Measurements from ENCODE around the gene ITGAL. TPM values are rescaled to one million over a fixed set of nuclear protein-coding genes. Genes with fewer than 3 reads are reported as not detected.

The ITGAL gene
- total and polyA plus RNA-seq, 2 donors: 48.6 to 51.3 TPM

GRCh38 chr16:30571445-30572322 is 99.1 kb downstream of the ITGAL start, which contains the start of gene ZNF688:
Gene ZNF688, minus strand, starts transcription at chr16:30571714. Its CDS starts 85 bp downstream, at chr16:30571629.
- Histone ChIP-seq H3K4me1 (ENCODE audit: control insufficient read depth in 2 of 2, insufficient read depth in 2 of 2, low read length in 2 of 2) (peaks cover 30 to 59% of the 10 kb centered on the region in 2 donors), H3K36me3 (ENCODE audit: control insufficient read depth in 2 of 2, insufficient read depth in 2 of 2, low read length in 1 of 2) (peaks cover 3 to 4% of the 10 kb centered on the region in 2 donors), H3K27ac (ENCODE audit: low read depth in 1 of 2, low read length in 1 of 2) (peak within 1 kb of the TSS; percentile 95 to 100), H3K27me3 (ENCODE audit: control insufficient read depth in 2 of 2, insufficient read depth in 1 of 2, low read length in 1 of 2) (no peaks in the 10 kb centered on the region), H3K4me3 (ENCODE audit: low read length in 2 of 2) (peak within 1 kb of the TSS; percentile 84 to 91), H3K9me3 (ENCODE audit: control insufficient read depth in 2 of 2, insufficient read depth in 1 of 2, low read length in 1 of 2) (no peaks in the 10 kb centered on the region)
- DNase-seq (ENCODE audit: low read depth in 6 of 9, low spot score in 9 of 9): peak; percentile 89 to 99 (median 96)
- under 1% methylated on average over 67 of the region's 67 CpGs for WGBS

Other genes with a start within 250 kb of the ITGAL start
- 0.66 TPM for gene NPIPB13, start 224.3 kb upstream of the ITGAL start, total RNA-seq
- 10.1 TPM for gene NPIPB13, start 224.3 kb upstream of the ITGAL start, polyA plus RNA-seq
- gene CD2BP2, start 117.4 kb upstream of the ITGAL start, total RNA-seq: 49.5 TPM
- 48.0 TPM for gene CD2BP2, start 117.4 kb upstream of the ITGAL start, polyA plus RNA-seq
- gene TBC1D10B, start 102.2 kb upstream of the ITGAL start, total RNA-seq: 12.1 TPM
- 25.0 TPM for gene TBC1D10B, start 102.2 kb upstream of the ITGAL start, polyA plus RNA-seq
- 11.7 TPM for gene MYL11, start 97.9 kb upstream of the ITGAL start, total RNA-seq
- 12.5 TPM for gene MYL11, start 97.9 kb upstream of the ITGAL start, polyA plus RNA-seq
- 173 TPM for gene SEPTIN1, start 90.2 kb upstream of the ITGAL start, total RNA-seq
- gene SEPTIN1, start 90.2 kb upstream of the ITGAL start, polyA plus RNA-seq: 337 TPM
- 12.9 TPM for gene ZNF48, start 77.3 kb upstream of the ITGAL start, total RNA-seq
- 5.9 TPM for gene ZNF48, start 77.3 kb upstream of the ITGAL start, polyA plus RNA-seq
- gene ZNF771, start 65.1 kb upstream of the ITGAL start, total RNA-seq: 4.1 TPM
- gene ZNF771, start 65.1 kb upstream of the ITGAL start, polyA plus RNA-seq: 3.7 TPM
- gene DCTPP1, start 42.7 kb upstream of the ITGAL start, total RNA-seq: 27.4 TPM
- gene DCTPP1, start 42.7 kb upstream of the ITGAL start, polyA plus RNA-seq: 20.6 TPM
- 15.2 TPM for gene SEPHS2, start 26.9 kb upstream of the ITGAL start, total RNA-seq
- gene SEPHS2, start 26.9 kb upstream of the ITGAL start, polyA plus RNA-seq: 63.9 TPM
- 10.5 TPM for gene ZNF768, start 53.8 kb downstream of the ITGAL start, total RNA-seq
- gene ZNF768, start 53.8 kb downstream of the ITGAL start, polyA plus RNA-seq: 20.4 TPM
- gene ZNF747, start 62.1 kb downstream of the ITGAL start, total RNA-seq: 7.3 TPM
- gene ZNF747, start 62.1 kb downstream of the ITGAL start, polyA plus RNA-seq: 9.8 TPM
- gene ZNF764, start 85.6 kb downstream of the ITGAL start, total RNA-seq: 5.7 TPM
- 8.3 TPM for gene ZNF764, start 85.6 kb downstream of the ITGAL start, polyA plus RNA-seq
- gene ZNF688, start 99.0 kb downstream of the ITGAL start, total RNA-seq: 17.5 TPM
- 38.1 TPM for gene ZNF688, start 99.0 kb downstream of the ITGAL start, polyA plus RNA-seq
- gene ZNF785, start 113.0 kb downstream of the ITGAL start, total RNA-seq: 5.0 TPM
- 7.8 TPM for gene ZNF785, start 113.0 kb downstream of the ITGAL start, polyA plus RNA-seq
- gene ZNF689, start 137.6 kb downstream of the ITGAL start, total RNA-seq: 7.3 TPM
- gene ZNF689, start 137.6 kb downstream of the ITGAL start, polyA plus RNA-seq: 4.3 TPM
- gene PRR14, start 178.2 kb downstream of the ITGAL start, total RNA-seq: 14.3 TPM
- gene PRR14, start 178.2 kb downstream of the ITGAL start, polyA plus RNA-seq: 139 TPM
- gene FBRS, start 185.7 kb downstream of the ITGAL start, total RNA-seq: 19.0 TPM
- 60.8 TPM for gene FBRS, start 185.7 kb downstream of the ITGAL start, polyA plus RNA-seq
- gene SRCAP, start 226.4 kb downstream of the ITGAL start, total RNA-seq: 6.1 TPM
- 8.8 TPM for gene SRCAP, start 226.4 kb downstream of the ITGAL start, polyA plus RNA-seq

Data from thymus (tissue), 11 donors.